A549 (cell line): ENCODE results near the gene SMC6. TPM values are rescaled to one million over a fixed set of nuclear protein-coding genes. Genes with fewer than 3 reads are reported as not detected.
A peak's percentile ranks its signal among the peaks of the same experiment; 100 is the strongest.

Experiments
- ATAC-seq, 2 experiments: fragments of 200-7000 bp in 1 of 2; fragments of >200 bp in 1 of 2; cut with Nextera tagmentation in 1 of 2; cut with Tn5 transposase in 1 of 2; 3 replicates each; pipeline versions ENCODE4 v1.8.0 to v1.9.1; 2018 to 2020; ENCODE audit warnings: mild to moderate bottlenecking in 1 of 2, moderate library complexity in 1 of 2
- CTCF ChIA-PET: fragments of 300-600 bp; sonication (Branson Sonifier 250); formaldehyde crosslinking; extraction: SDS; loops from one replicate; lab custom pipeline; 2021; ENCODE audit warnings: antibody characterized with exemption, inconsistent platforms; lab: Yijun Ruan, JAX
- POLR2A ChIA-PET: fragments of 350-600 bp; formaldehyde crosslinking; extraction: SDS; loops from one replicate; lab custom pipeline; 2021; ENCODE audit warnings: antibody characterized with exemption, inconsistent platforms; lab: Yijun Ruan, JAX
- DNase-seq, 2 experiments: peaks; one replicate each; pipeline versions ENCODE4 v3.0.0 to v3.0.0-alpha.2; 2011 to 2016; ENCODE audit warnings: low read depth in 1 of 2, low spot score in 1 of 2
- FAIRE-seq: peaks from 2 replicates; lab custom pipeline; 2011; peaks lifted over from hg19 to GRCh38; lab: Jason Lieb, UNC
- H3K27ac ChIP-seq, 2 experiments: fragments of >200 bp; sonication (Bioruptor Twin); formaldehyde crosslinking; 3 replicates each; pipeline ENCODE4 v1.5.1; 2016 to 2017
- H3K4me1 ChIP-seq: fragments of >200 bp; sonication (Bioruptor Twin); formaldehyde crosslinking; 3 replicates; pipeline ENCODE4 v1.6.1; 2016
- H3K4me2 ChIP-seq: fragments of >200 bp; sonication (Bioruptor Twin); formaldehyde crosslinking; 3 replicates; pipeline ENCODE4 v1.6.1; 2016
- H3K4me3 ChIP-seq: fragments of >200 bp; sonication (Bioruptor Twin); formaldehyde crosslinking; 3 replicates; pipeline ENCODE4 v1.5.1; 2016
- H3K9me3 ChIP-seq: fragments of >200 bp; sonication (Bioruptor Twin); formaldehyde crosslinking; 3 replicates; pipeline ENCODE4 v1.6.1; 2016
- ATOH8 ChIP-seq: fragments of 250-450 bp; sonication (Bioruptor Pico); IDR thresholded peaks from 2 replicates; pipeline ENCODE4 v1.5.0; 2020; ENCODE audit warnings: low read depth, mild to moderate bottlenecking, moderate library complexity
- BCL3 ChIP-seq: fragments of >200 bp; sonication (Bioruptor Twin); formaldehyde crosslinking; IDR thresholded peaks from 3 replicates; pipeline ENCODE4 v1.6.1; 2016
- BHLHE40 ChIP-seq: IDR thresholded peaks from 2 replicates; pipeline ENCODE4 v1.6.1; 2012; ENCODE audit warnings: low read depth, low read length, inconsistent platforms
- CEBPB ChIP-seq, 2 experiments: fragments of >200 bp in 1 of 2; sonication (Bioruptor Twin) in 1 of 2; formaldehyde crosslinking in 1 of 2; IDR thresholded peaks; 2 replicates each; pipeline ENCODE4 v1.6.1; 2012 to 2016
- CTCF ChIP-seq: fragments of >200 bp; sonication (Bioruptor Twin); formaldehyde crosslinking; IDR thresholded peaks from 3 replicates; pipeline ENCODE4 v1.5.1; 2016
- E2F6 ChIP-seq: IDR thresholded peaks from 2 replicates; pipeline ENCODE4 v1.6.1; 2012; ENCODE audit warnings: low read depth, borderline replicate concordance
- FOXS1 ChIP-seq: fragments of 250-450 bp; sonication (Bioruptor Pico); IDR thresholded peaks from 2 replicates; pipeline ENCODE4 v1.5.0; 2020; ENCODE audit warnings: mild to moderate bottlenecking, moderate library complexity
- HDAC2 ChIP-seq: fragments of 200-600 bp; sonication (generic); IDR thresholded peaks from 2 replicates; pipeline ENCODE4 v1.6.1; 2016
- HMGXB4 ChIP-seq: fragments of 250-450 bp; sonication (Bioruptor Pico); IDR thresholded peaks from 2 replicates; pipeline ENCODE4 v1.5.0; 2021; ENCODE audit warnings: mild to moderate bottlenecking, moderate library complexity, borderline replicate concordance
- HOXA7 ChIP-seq: fragments of 250-450 bp; sonication (Bioruptor Pico); IDR thresholded peaks from 2 replicates; pipeline ENCODE4 v1.5.0; 2020; ENCODE audit warnings: mild to moderate bottlenecking, moderate library complexity
- JUNB ChIP-seq: fragments of >200 bp; sonication (Bioruptor Twin); formaldehyde crosslinking; IDR thresholded peaks from 2 replicates; pipeline ENCODE4 v1.6.1; 2016
- KDM5A ChIP-seq: fragments of 200-600 bp; sonication (generic); IDR thresholded peaks from 2 replicates; pipeline ENCODE4 v1.6.1; 2016; ENCODE audit warnings: antibody characterized with exemption, mild to moderate bottlenecking
- MYC ChIP-seq: IDR thresholded peaks from 2 replicates; pipeline ENCODE4 v1.6.1; 2012; ENCODE audit warnings: mild to moderate bottlenecking, inconsistent platforms, low read length, improper control_type of control experiment, borderline replicate concordance
- RARB ChIP-seq: fragments of 250-450 bp; sonication (Bioruptor Pico); IDR thresholded peaks from 2 replicates; pipeline ENCODE4 v1.8.0; 2021; ENCODE audit warnings: mild to moderate bottlenecking, moderate library complexity
- RNF2 ChIP-seq: fragments of 200-600 bp; sonication (generic); IDR thresholded peaks from 2 replicates; pipeline ENCODE4 v1.6.1; 2016; ENCODE audit warnings: low read depth, mild to moderate bottlenecking, antibody characterized with exemption, moderate library complexity, borderline replicate concordance
- TP53 ChIP-seq: fragments of 250-450 bp; sonication (Bioruptor Pico); IDR thresholded peaks from 2 replicates; pipeline ENCODE4 v1.5.0; 2021; ENCODE audit warnings: mild to moderate bottlenecking, moderate library complexity
- USF2 ChIP-seq: fragments of 450-650 bp; IDR thresholded peaks from 2 replicates; pipeline ENCODE4 v1.6.1; 2014; ENCODE audit warnings: antibody characterized with exemption
- ZSCAN20 ChIP-seq: fragments of 250-450 bp; sonication (Bioruptor Pico); IDR thresholded peaks from 2 replicates; pipeline ENCODE4 v1.8.0; 2022; ENCODE audit warnings: mild to moderate bottlenecking, moderate library complexity
- WGBS: methylation state at CpG from one replicate; pipeline ENCODE4 v1.1.6; 2017; ENCODE audit errors: missing lambda C conversion rate; 5-methylcytosine and 5-hydroxymethylcytosine counted together
- polyA plus RNA-seq, 4 experiments: library from polyadenylated mRNA; depleted of rRNA in 3 of 4; stranded (reverse); fragments of >200 nt; fragmentation: RNase III in 1 of 4; extraction: RNeasy Plus Mini Kit Qiagen cat#74134 plus additional on column Dnase treatment in 1 of 4; gene quantifications; 2 replicates in 3 of 4; 3 replicates in 1 of 4; pipeline ENCODE4 v1.2.3, GENCODE V29; 2011 to 2017

The SMC6 gene
- polyA plus RNA-seq, 2 of the 4 experiments (the other 2 are of a cell fraction): 29.9 to 51.6 TPM

- no peak for TF ChIP-seq TP53 (CRISPR knock-in tag)
- TF ChIP-seq MYC: no peak
- no peak for TF ChIP-seq RNF2
- no peak for TF ChIP-seq E2F6
- no peak for TF ChIP-seq FOXS1 (CRISPR knock-in tag)
- no peak for TF ChIP-seq RARB (CRISPR knock-in tag)
- H3K4me3 ChIP-seq: no peak overlapping the region
- H3K4me2 ChIP-seq: no peak overlapping the region
- FAIRE-seq (no peak), DNase-seq (no peak), ATAC-seq (no peak)
- ChIA-PET POLR2A (no interaction called here), CTCF (no interaction called here)
- H3K9me3 ChIP-seq: no peaks in the 10 kb centered on the region
- 65% methylated on average over 4 of the region's 4 CpGs for WGBS
- no peaks in the 10 kb centered on the region for H3K4me1 ChIP-seq
- H3K27ac ChIP-seq: no peak overlapping the region
Observed at GRCh38 chr2:17788773-17789172, 35.2 kb upstream of the SMC6 start.

GRCh38 chr2:17786727-17787126 is 33.1 kb upstream of the SMC6 start:
- WGBS: 80% methylated on average over 3 of the region's 3 CpGs
- H3K4me2 ChIP-seq: no peak overlapping the region
- no peaks in the 10 kb centered on the region for H3K9me3 ChIP-seq
- CTCF ChIA-PET: no interaction called here
- no peaks in the 10 kb centered on the region for H3K4me1 ChIP-seq
- ATAC-seq (peak in 1 of 2 experiments; percentile 34; a peak in 3 of 6 replicates), DNase-seq (no peak), FAIRE-seq (no peak)
- H3K4me3 ChIP-seq: no peak overlapping the region
- H3K27ac ChIP-seq: no peak overlapping the region
- TF ChIP-seq HDAC2 (no peak), USF2 (no peak), JUNB (no peak), CEBPB (IDR thresholded peaks at IDR 0.05) (no peak), BCL3 (no peak), BHLHE40 (no peak), ATOH8 (CRISPR knock-in tag) (no peak), CTCF (no peak), HOXA7 (CRISPR knock-in tag) (no peak), ZSCAN20 (no peak), HMGXB4 (CRISPR knock-in tag) (no peak), KDM5A (no peak)
- POLR2A ChIA-PET: no interaction called here
